ENCODE data around the gene SMPDL3A. TPM values are rescaled to one million over a fixed set of nuclear protein-coding genes. Genes with fewer than 3 reads are reported as not detected.

SMPDL3A gene
- total RNA-seq, 2 donors from 2014 or later, result 129 to 186 TPM

- peak; percentile 94 for ATAC-seq
- intact Hi-C loops (cut with DNase I, micrococcal nuclease), result no loop called here
- DNase-seq, result peak; percentile 64 to 85
Observed at GRCh38 chr6:122798099-122798641, 9.1 kb downstream of the SMPDL3A start.

GRCh38 chr6:122799140-122799745 is 10.2 kb downstream of the SMPDL3A start:
- DNase-seq (no peak), ATAC-seq (peak; percentile 44)
- intact Hi-C loops (cut with DNase I, micrococcal nuclease), result no loop called here

- DNase-seq, result peak in 1 of 2 donors; percentile 57
- ATAC-seq, result peak; percentile 49
- intact Hi-C loops (cut with DNase I, micrococcal nuclease), result no loop called here
Observed at GRCh38 chr6:122799916-122800686, 11.0 kb downstream of the SMPDL3A start.

GRCh38 chr6:122800906-122801305 is 11.8 kb downstream of the SMPDL3A start:
- ATAC-seq (no peak), DNase-seq (no peak)
- intact Hi-C loops (cut with DNase I, micrococcal nuclease), result no loop called here

GRCh38 chr6:122801397-122801796 is 12.3 kb downstream of the SMPDL3A start:
- intact Hi-C loops (cut with DNase I, micrococcal nuclease), result no loop called here
- no peak for ATAC-seq

GRCh38 chr6:122803171-122803661 is 14.2 kb downstream of the SMPDL3A start:
- intact Hi-C loops (cut with DNase I, micrococcal nuclease), result no loop called here
- no peak for DNase-seq
- ATAC-seq, result no peak

More at GRCh38 chr6:122801397-122801796, 12.3 kb downstream of the SMPDL3A start:
- no peak for DNase-seq

GRCh38 chr6:122804962-122805485 is 16.0 kb downstream of the SMPDL3A start:
- no peak for DNase-seq
- no peak for ATAC-seq
- intact Hi-C loops (cut with DNase I, micrococcal nuclease), result no loop called here

- ATAC-seq (no peak), DNase-seq (no peak)
- intact Hi-C loops (cut with DNase I, micrococcal nuclease), result no loop called here
Observed at GRCh38 chr6:122806291-122806690, 17.2 kb downstream of the SMPDL3A start.

GRCh38 chr6:122808121-122808885 is 19.2 kb downstream of the SMPDL3A start:
- no peak for ATAC-seq
- DNase-seq, result no peak
- intact Hi-C loops (cut with DNase I, micrococcal nuclease), result no loop called here

GRCh38 chr6:122809001-122809400 is 19.9 kb downstream of the SMPDL3A start:
- intact Hi-C loops (cut with DNase I, micrococcal nuclease), result no loop called here
- DNase-seq (no peak), ATAC-seq (no peak)

- intact Hi-C loops (cut with DNase I, micrococcal nuclease), result no loop called here
- ATAC-seq, result no peak
- DNase-seq, result no peak
Observed at GRCh38 chr6:122809691-122810090, 20.6 kb downstream of the SMPDL3A start.

GRCh38 chr6:122810189-122810588 is 21.1 kb downstream of the SMPDL3A start:
- no peak for ATAC-seq
- no peak for DNase-seq
- intact Hi-C loops (cut with DNase I, micrococcal nuclease), result no loop called here

- intact Hi-C loops (cut with DNase I, micrococcal nuclease), result no loop called here
- DNase-seq (no peak), ATAC-seq (no peak)
Observed at GRCh38 chr6:122817358-122817757, 28.3 kb downstream of the SMPDL3A start.

GRCh38 chr6:122817766-122818165 is 28.7 kb downstream of the SMPDL3A start:
- ATAC-seq (no peak), DNase-seq (no peak)
- intact Hi-C loops (cut with DNase I, micrococcal nuclease), result no loop called here

GRCh38 chr6:122818866-122819265 is 29.8 kb downstream of the SMPDL3A start:
- no peak for ATAC-seq

GRCh38 chr6:122821095-122821494 is 32.0 kb downstream of the SMPDL3A start:
- intact Hi-C loops (cut with DNase I, micrococcal nuclease), result no loop called here
- DNase-seq, result no peak
- no peak for ATAC-seq

More at GRCh38 chr6:122818866-122819265, 29.8 kb downstream of the SMPDL3A start:
- no peak for DNase-seq
- intact Hi-C loops (cut with DNase I, micrococcal nuclease), result no loop called here

- ATAC-seq (no peak), DNase-seq (no peak)
- intact Hi-C loops (cut with DNase I, micrococcal nuclease), result no loop called here
Observed at GRCh38 chr6:122825163-122825562, 36.1 kb downstream of the SMPDL3A start.

GRCh38 chr6:122829456-122829855 is 40.4 kb downstream of the SMPDL3A start:
- DNase-seq, result no peak
- no peak for ATAC-seq
- intact Hi-C loops (cut with DNase I, micrococcal nuclease), result no loop called here

GRCh38 chr6:122831511-122831910 is 42.5 kb downstream of the SMPDL3A start:
- DNase-seq (no peak), ATAC-seq (peak; percentile 84)
- intact Hi-C loops (cut with DNase I, micrococcal nuclease), result no loop called here

Data from left colon (tissue), 2 donors.